Brain microvascular endothelial cell (primary cell): ENCODE measurements around the gene B3GALT5.
A peak's percentile ranks its signal among the peaks of the same experiment; 100 is the strongest.

Experiments used
- DNase-seq: peaks from one replicate; pipeline ENCODE4 v3.0.0-alpha.2; 2020
- H3K27ac ChIP-seq: fragments of 250-450 bp; sonication (Bioruptor Pico); 2 replicates; pipeline ENCODE4 v1.5.1; 2020; ENCODE audit warnings: mild to moderate bottlenecking, moderate library complexity
- H3K27me3 ChIP-seq: fragments of 250-450 bp; sonication (Bioruptor Pico); replicated peaks from 2 replicates; pipeline ENCODE4 v1.5.1; 2020; ENCODE audit warnings: mild to moderate bottlenecking
- H3K36me3 ChIP-seq: fragments of 250-450 bp; sonication (Bioruptor Pico); replicated peaks from 2 replicates; pipeline ENCODE4 v1.5.1; 2020; ENCODE audit warnings: mild to moderate bottlenecking
- H3K4me3 ChIP-seq: 2 replicates; pipeline ENCODE4 v1.5.1; 2011; ENCODE audit warnings: low read depth, mild to moderate bottlenecking, control low read depth, low read length, moderate library complexity
- CTCF ChIP-seq: IDR thresholded peaks from 2 replicates; pipeline ENCODE4 v1.5.1; 2011; ENCODE audit warnings: low read depth, mild to moderate bottlenecking, moderate library complexity, low read length, control low read depth, inconsistent platforms; ENCODE audit errors: missing control alignments
- in situ Hi-C: cut with HindIII; loops from 2 replicates; pipeline ENCODE4 v1.10.0; 2017; ENCODE audit warnings: low sequenced_read_pairs, low pct_ligation_motif_present

Gene B3GALT5

GRCh38 chr21:39675590-39675989, 62.9 kb downstream of the B3GALT5 start:
- no peaks in the 10 kb centered on the region for H3K27me3 ChIP-seq
- no peaks in the 10 kb centered on the region for H3K36me3 ChIP-seq
- no peak for DNase-seq
- no peak for TF ChIP-seq CTCF
- in situ Hi-C loops: no loop called here
- no peak overlapping the region for H3K4me3 ChIP-seq
- peak overlapping the region; percentile 33 for H3K27ac ChIP-seq

GRCh38 chr21:39675993-39676661, 63.4 kb downstream of the B3GALT5 start:
- TF ChIP-seq CTCF: no peak
- Histone ChIP-seq H3K36me3 (no peaks in the 10 kb centered on the region), H3K27ac (peak overlapping the region; percentile 33), H3K27me3 (no peaks in the 10 kb centered on the region), H3K4me3 (no peak overlapping the region)
- in situ Hi-C loops: no loop called here
- DNase-seq: peak; percentile 41

- no peak overlapping the region for H3K4me3 ChIP-seq
- H3K27ac ChIP-seq: no peak overlapping the region
- in situ Hi-C loops: no loop called here
- no peaks in the 10 kb centered on the region for H3K27me3 ChIP-seq
- TF ChIP-seq CTCF: no peak
- H3K36me3 ChIP-seq: no peaks in the 10 kb centered on the region
- DNase-seq: no peak
These were observed 67.5 kb downstream of the B3GALT5 start for GRCh38 chr21:39680216-39680615.

GRCh38 chr21:39681257-39681656, 68.5 kb downstream of the B3GALT5 start:
- no peak for TF ChIP-seq CTCF
- Histone ChIP-seq H3K27ac (peak overlapping the region; percentile 72), H3K36me3 (no peaks in the 10 kb centered on the region), H3K4me3 (no peak overlapping the region), H3K27me3 (no peaks in the 10 kb centered on the region)
- DNase-seq: peak; percentile 46
- in situ Hi-C loops: no loop called here

GRCh38 chr21:39681845-39682244, 69.1 kb downstream of the B3GALT5 start:
- Histone ChIP-seq H3K36me3 (no peaks in the 10 kb centered on the region), H3K27me3 (no peaks in the 10 kb centered on the region), H3K4me3 (no peak overlapping the region), H3K27ac (peak overlapping the region; percentile 72)
- in situ Hi-C loops: no loop called here
- no peak for TF ChIP-seq CTCF
- DNase-seq: peak; percentile 50

- H3K27me3 ChIP-seq: no peaks in the 10 kb centered on the region
- TF ChIP-seq CTCF: no peak
- in situ Hi-C loops: no loop called here
- no peak overlapping the region for H3K27ac ChIP-seq
- no peak for DNase-seq
- no peaks in the 10 kb centered on the region for H3K36me3 ChIP-seq
- no peak overlapping the region for H3K4me3 ChIP-seq
These were observed 72.5 kb downstream of the B3GALT5 start for GRCh38 chr21:39685236-39685635.
